A549 (cell line): ENCODE measurements around the gene ACE2.

ENCODE experiments used
- CBX8 ChIP-seq: fragments of 200-600 bp; sonication (generic); IDR thresholded peaks from 2 replicates; pipeline ENCODE4 v1.6.1; 2016
- CEBPB ChIP-seq, 2 experiments: fragments of >200 bp in 1 of 2; sonication (Bioruptor Twin) in 1 of 2; formaldehyde crosslinking in 1 of 2; IDR thresholded peaks; 2 replicates each; pipeline ENCODE4 v1.6.1; 2012 to 2016
- ESRRA ChIP-seq: fragments of 150-350 bp; IDR thresholded peaks from 2 replicates; pipeline ENCODE4 v1.6.1; 2014; ENCODE audit warnings: mild to moderate bottlenecking, low read length, borderline replicate concordance
- GATA3 ChIP-seq: IDR thresholded peaks from 2 replicates; pipeline ENCODE4 v1.6.1; 2012; ENCODE audit warnings: borderline replicate concordance
- HMGXB4 ChIP-seq: fragments of 250-450 bp; sonication (Bioruptor Pico); IDR thresholded peaks from 2 replicates; pipeline ENCODE4 v1.5.0; 2021; ENCODE audit warnings: mild to moderate bottlenecking, moderate library complexity, borderline replicate concordance
- MAZ ChIP-seq: fragments of 150-350 bp; IDR thresholded peaks from 2 replicates; pipeline ENCODE4 v1.6.1; 2014; ENCODE audit warnings: antibody characterized with exemption, low read depth, low read length, borderline replicate concordance
- POLR2A ChIP-seq: IDR thresholded peaks from 2 replicates; pipeline ENCODE4 v1.6.1; 2012; ENCODE audit warnings: mild to moderate bottlenecking, low read length
- RCOR1 ChIP-seq: fragments of 150-350 bp; IDR thresholded peaks from 2 replicates; pipeline ENCODE4 v1.6.1; 2014; ENCODE audit warnings: antibody characterized with exemption, low read length, low read depth
- REST ChIP-seq: fragments of 200-600 bp; sonication (generic); IDR thresholded peaks from 2 replicates; pipeline ENCODE4 v1.6.1; 2016; ENCODE audit warnings: antibody characterized with exemption, mild to moderate bottlenecking, moderate library complexity
- RFX5 ChIP-seq: fragments of 450-650 bp; IDR thresholded peaks from 2 replicates; pipeline ENCODE4 v1.7.1; 2014; ENCODE audit warnings: antibody characterized with exemption, mild to moderate bottlenecking, moderate library complexity
- SREBF2 ChIP-seq: fragments of 450-650 bp; IDR thresholded peaks from 2 replicates; pipeline ENCODE4 v1.6.1; 2014; ENCODE audit warnings: mild to moderate bottlenecking, moderate library complexity
- TF ChIP-seq, protein P1 (sequence below): fragments of >200 bp; sonication (Bioruptor Twin); formaldehyde crosslinking; IDR thresholded peaks from 3 replicates; pipeline ENCODE4 v1.5.1; 2016
- TF ChIP-seq, protein P2 (sequence below): IDR thresholded peaks from 2 replicates; pipeline ENCODE4 v1.6.1; 2012

GRCh38 chrX:15563056-15563455 is 37.7 kb downstream of the ACE2 start:
- no peak for TF ChIP-seq CBX8
- no peak for TF ChIP-seq POLR2A
- TF ChIP-seq, protein P1, sequence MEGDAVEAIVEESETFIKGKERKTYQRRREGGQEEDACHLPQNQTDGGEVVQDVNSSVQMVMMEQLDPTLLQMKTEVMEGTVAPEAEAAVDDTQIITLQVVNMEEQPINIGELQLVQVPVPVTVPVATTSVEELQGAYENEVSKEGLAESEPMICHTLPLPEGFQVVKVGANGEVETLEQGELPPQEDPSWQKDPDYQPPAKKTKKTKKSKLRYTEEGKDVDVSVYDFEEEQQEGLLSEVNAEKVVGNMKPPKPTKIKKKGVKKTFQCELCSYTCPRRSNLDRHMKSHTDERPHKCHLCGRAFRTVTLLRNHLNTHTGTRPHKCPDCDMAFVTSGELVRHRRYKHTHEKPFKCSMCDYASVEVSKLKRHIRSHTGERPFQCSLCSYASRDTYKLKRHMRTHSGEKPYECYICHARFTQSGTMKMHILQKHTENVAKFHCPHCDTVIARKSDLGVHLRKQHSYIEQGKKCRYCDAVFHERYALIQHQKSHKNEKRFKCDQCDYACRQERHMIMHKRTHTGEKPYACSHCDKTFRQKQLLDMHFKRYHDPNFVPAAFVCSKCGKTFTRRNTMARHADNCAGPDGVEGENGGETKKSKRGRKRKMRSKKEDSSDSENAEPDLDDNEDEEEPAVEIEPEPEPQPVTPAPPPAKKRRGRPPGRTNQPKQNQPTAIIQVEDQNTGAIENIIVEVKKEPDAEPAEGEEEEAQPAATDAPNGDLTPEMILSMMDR = no peak
- TF ChIP-seq RCOR1 = no peak
- no peak for TF ChIP-seq ESRRA
- TF ChIP-seq, protein P2, sequence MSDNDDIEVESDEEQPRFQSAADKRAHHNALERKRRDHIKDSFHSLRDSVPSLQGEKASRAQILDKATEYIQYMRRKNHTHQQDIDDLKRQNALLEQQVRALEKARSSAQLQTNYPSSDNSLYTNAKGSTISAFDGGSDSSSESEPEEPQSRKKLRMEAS = no peak
- no peak for TF ChIP-seq RFX5
- TF ChIP-seq HMGXB4 (CRISPR knock-in tag) = no peak
- TF ChIP-seq SREBF2 = no peak
- no peak for TF ChIP-seq CEBPB (IDR thresholded peaks at IDR 0.05)
- no peak for TF ChIP-seq REST
- no peak for TF ChIP-seq GATA3
- TF ChIP-seq MAZ = no peak
